KOPT-K1 (cell line): ENCODE data around the gene VPS52.
"Not testable (repeated sequence)": the region's sequence is repeated elsewhere in the genome, so short reads cannot be mapped to it uniquely, and the experiment has no call there.

Experiments
- H3K27ac ChIP-seq: fragments of 200-600 bp; sonication (generic); 2 replicates; pipeline ENCODE4 v1.5.1; 2016; ENCODE audit warnings: antibody characterized with exemption, mild to moderate bottlenecking, low read depth, low read length; ENCODE audit not compliant: poor library complexity, severe bottlenecking
- H3K36me3 ChIP-seq: fragments of 200-600 bp; sonication (generic); 2 replicates; pipeline ENCODE4 v1.5.1; 2017; ENCODE audit warnings: antibody characterized with exemption, mild to moderate bottlenecking, low read length, moderate library complexity; ENCODE audit not compliant: insufficient read depth
- H3K9me3 ChIP-seq: fragments of 200-600 bp; sonication (generic); 2 replicates; pipeline ENCODE4 v1.5.1; 2017; ENCODE audit warnings: antibody characterized with exemption, low read length, mild to moderate bottlenecking; ENCODE audit not compliant: insufficient read depth, poor library complexity, severe bottlenecking

Gene VPS52

GRCh38 chr6:33294086-33294823 is 22.6 kb upstream of the VPS52 start:
- no peak overlapping the region for H3K27ac ChIP-seq
- H3K36me3 ChIP-seq = peaks cover 60% of the 10 kb centered on the region
- no peaks in the 10 kb centered on the region for H3K9me3 ChIP-seq

GRCh38 chr6:33292996-33293682 is 21.5 kb upstream of the VPS52 start:
- no peaks in the 10 kb centered on the region for H3K9me3 ChIP-seq
- no peak overlapping the region for H3K27ac ChIP-seq
- peaks cover 60% of the 10 kb centered on the region for H3K36me3 ChIP-seq

- no peaks in the 10 kb centered on the region for H3K9me3 ChIP-seq
- H3K36me3 ChIP-seq = peaks cover 72% of the 10 kb centered on the region
- H3K27ac ChIP-seq = peak overlapping the region; percentile 68
Measured at GRCh38 chr6:33290459-33290858, 18.8 kb upstream of the VPS52 start.

- Histone ChIP-seq H3K27ac (peak overlapping the region; percentile 68), H3K36me3 (peaks cover 72% of the 10 kb centered on the region), H3K9me3 (no peaks in the 10 kb centered on the region)
Measured at GRCh38 chr6:33289784-33290315, 18.2 kb upstream of the VPS52 start.

GRCh38 chr6:33288921-33289783 is 17.5 kb upstream of the VPS52 start, which contains the start of the genes PFDN6 and WDR46:
Gene PFDN6, plus strand, starts transcription at chr6:33289601. Its CDS starts 256 bp downstream, at chr6:33289857.
Gene WDR46, minus strand, starts transcription at chr6:33289239. Its CDS starts 69 bp downstream, at chr6:33289170.
- H3K27ac ChIP-seq = peak within 1 kb of the TSS; percentile 68
- H3K9me3 ChIP-seq = no peaks in the 10 kb centered on the region
- peaks cover 72% of the 10 kb centered on the region for H3K36me3 ChIP-seq

GRCh38 chr6:33288141-33288920 is 16.7 kb upstream of the VPS52 start:
- H3K27ac ChIP-seq = peak overlapping the region; percentile 68
- H3K36me3 ChIP-seq = peaks cover 72% of the 10 kb centered on the region

GRCh38 chr6:33286946-33287914 is 15.6 kb upstream of the VPS52 start:
- H3K27ac ChIP-seq = no peak overlapping the region
- peaks cover 72% of the 10 kb centered on the region for H3K36me3 ChIP-seq
- H3K9me3 ChIP-seq = no peaks in the 10 kb centered on the region

More at GRCh38 chr6:33288141-33288920, 16.7 kb upstream of the VPS52 start:
- H3K9me3 ChIP-seq = no peaks in the 10 kb centered on the region

GRCh38 chr6:33285214-33285613 is 13.5 kb upstream of the VPS52 start:
- peaks cover 76% of the 10 kb centered on the region for H3K36me3 ChIP-seq
- H3K27ac ChIP-seq, H3K9me3 ChIP-seq: not testable (repeated sequence)

- Histone ChIP-seq H3K36me3 (peaks cover 90% of the 10 kb centered on the region), H3K9me3 (no peaks in the 10 kb centered on the region), H3K27ac (no peak overlapping the region)
Measured at GRCh38 chr6:33280539-33280938, 8.9 kb upstream of the VPS52 start.

GRCh38 chr6:33279971-33280511 is 8.4 kb upstream of the VPS52 start:
- H3K36me3 ChIP-seq = peaks cover 90% of the 10 kb centered on the region
- H3K27ac ChIP-seq = no peak overlapping the region

GRCh38 chr6:33279257-33279695 is 7.6 kb upstream of the VPS52 start:
- H3K9me3 ChIP-seq = no peaks in the 10 kb centered on the region
- H3K36me3 ChIP-seq = peaks cover 90% of the 10 kb centered on the region
- no peak overlapping the region for H3K27ac ChIP-seq

More at GRCh38 chr6:33279971-33280511, 8.4 kb upstream of the VPS52 start:
- no peaks in the 10 kb centered on the region for H3K9me3 ChIP-seq

GRCh38 chr6:33278810-33279209 is 7.1 kb upstream of the VPS52 start:
- H3K27ac ChIP-seq = no peak overlapping the region
- peaks cover 90% of the 10 kb centered on the region for H3K36me3 ChIP-seq
- no peaks in the 10 kb centered on the region for H3K9me3 ChIP-seq

- H3K9me3 ChIP-seq = no peaks in the 10 kb centered on the region
- H3K36me3 ChIP-seq = peaks cover 90% of the 10 kb centered on the region
- H3K27ac ChIP-seq = no peak overlapping the region
Measured at GRCh38 chr6:33278392-33278741, 6.7 kb upstream of the VPS52 start.
